ENCODE data around the gene ITPR3. TPM values are rescaled to one million over a fixed set of nuclear protein-coding genes. Genes with fewer than 3 reads are reported as not detected.

The ITPR3 gene
- polyA plus RNA-seq, 1 of the 3 experiments (the other 2 are of a cell fraction): 8.1 TPM

DNA sequence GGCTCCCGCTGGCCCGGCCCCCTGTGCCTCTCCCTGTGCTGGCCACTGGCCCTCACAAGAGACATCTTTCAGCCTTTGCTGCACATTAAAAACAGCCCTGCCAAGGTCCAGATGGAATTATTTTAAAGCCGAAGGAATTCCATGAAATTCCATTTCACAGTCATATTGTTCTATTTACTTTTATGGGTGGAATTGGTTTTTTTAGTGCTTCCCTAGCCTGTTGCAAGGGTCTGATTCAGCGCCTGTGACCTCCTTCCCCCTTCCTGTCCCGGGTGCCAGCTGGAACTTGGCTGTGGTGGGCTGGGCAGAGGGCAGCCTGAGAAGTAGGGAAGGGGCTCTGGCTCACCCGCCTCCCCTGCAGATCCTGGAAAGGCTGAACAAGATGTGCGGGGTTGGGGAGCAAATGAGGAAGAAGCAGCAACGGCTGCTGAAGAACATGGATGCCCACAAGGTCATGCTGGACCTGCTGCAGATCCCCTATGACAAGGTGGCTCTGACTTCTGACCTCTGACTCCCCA is 56.1 kb downstream of the ITPR3 start:
- 63% methylated on average over 6 of the region's 8 CpGs for WGBS (ENCODE audit: low lambda C conversion rate)
- no peak overlapping the region for H3K9ac ChIP-seq

More for the DNA sequence above, 56.1 kb downstream of the ITPR3 start:
- Histone ChIP-seq H3K36me3 (replicated peaks in 1 of 2; ENCODE audit: control insufficient read depth in 1 of 2, insufficient read depth in 2 of 2, low read length in 1 of 2) (no peaks in the 10 kb centered on the region), H3K27ac (ENCODE audit: low read depth in 2 of 2, low read length in 1 of 2) (peak overlapping the region in 1 of 2 experiments; percentile 36; a peak in 1 of 4 replicates), H4K20me1 (ENCODE audit: insufficient read depth) (no peaks in the 10 kb centered on the region), H3K4me1 (ENCODE audit: control insufficient read depth in 1 of 2, insufficient read depth in 2 of 2, low read depth in 1 of 2, low read length in 1 of 2) (peaks cover 0 to 4% of the 10 kb centered on the region in 2 experiments; a peak in 3 of 4 replicates), H3K9me3 (no peaks in the 10 kb centered on the region), H3K4me3 (ENCODE audit: low read depth in 2 of 2, low read length in 1 of 2) (no peak overlapping the region), H3K27me3 (ENCODE audit: insufficient read depth) (no peaks in the 10 kb centered on the region), H3K79me2 (ENCODE audit: insufficient read depth) (no peaks in the 10 kb centered on the region), H3K9me2 (no peaks in the 10 kb centered on the region), H2AFZ (ENCODE audit: low read depth) (no peak overlapping the region), H3F3A (replicated peaks; ENCODE audit: insufficient read depth) (no peaks in the 10 kb centered on the region), H3K4me2 (peak overlapping the region; percentile 47; the same call in 1 of the 2 replicates)
- ChIA-PET CTCF (interaction anchor here (2.5 kb wide), 1 partner anchor 25 kb away, joined by 7 read pairs; no protein-coding TSS in a partner anchor), POLR2A (no interaction called here)
- TF ChIP-seq, protein P1, sequence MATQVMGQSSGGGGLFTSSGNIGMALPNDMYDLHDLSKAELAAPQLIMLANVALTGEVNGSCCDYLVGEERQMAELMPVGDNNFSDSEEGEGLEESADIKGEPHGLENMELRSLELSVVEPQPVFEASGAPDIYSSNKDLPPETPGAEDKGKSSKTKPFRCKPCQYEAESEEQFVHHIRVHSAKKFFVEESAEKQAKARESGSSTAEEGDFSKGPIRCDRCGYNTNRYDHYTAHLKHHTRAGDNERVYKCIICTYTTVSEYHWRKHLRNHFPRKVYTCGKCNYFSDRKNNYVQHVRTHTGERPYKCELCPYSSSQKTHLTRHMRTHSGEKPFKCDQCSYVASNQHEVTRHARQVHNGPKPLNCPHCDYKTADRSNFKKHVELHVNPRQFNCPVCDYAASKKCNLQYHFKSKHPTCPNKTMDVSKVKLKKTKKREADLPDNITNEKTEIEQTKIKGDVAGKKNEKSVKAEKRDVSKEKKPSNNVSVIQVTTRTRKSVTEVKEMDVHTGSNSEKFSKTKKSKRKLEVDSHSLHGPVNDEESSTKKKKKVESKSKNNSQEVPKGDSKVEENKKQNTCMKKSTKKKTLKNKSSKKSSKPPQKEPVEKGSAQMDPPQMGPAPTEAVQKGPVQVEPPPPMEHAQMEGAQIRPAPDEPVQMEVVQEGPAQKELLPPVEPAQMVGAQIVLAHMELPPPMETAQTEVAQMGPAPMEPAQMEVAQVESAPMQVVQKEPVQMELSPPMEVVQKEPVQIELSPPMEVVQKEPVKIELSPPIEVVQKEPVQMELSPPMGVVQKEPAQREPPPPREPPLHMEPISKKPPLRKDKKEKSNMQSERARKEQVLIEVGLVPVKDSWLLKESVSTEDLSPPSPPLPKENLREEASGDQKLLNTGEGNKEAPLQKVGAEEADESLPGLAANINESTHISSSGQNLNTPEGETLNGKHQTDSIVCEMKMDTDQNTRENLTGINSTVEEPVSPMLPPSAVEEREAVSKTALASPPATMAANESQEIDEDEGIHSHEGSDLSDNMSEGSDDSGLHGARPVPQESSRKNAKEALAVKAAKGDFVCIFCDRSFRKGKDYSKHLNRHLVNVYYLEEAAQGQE (IDR thresholded peaks at IDR 0.05; ENCODE audit: low read depth, low read length): no peak
- TF ChIP-seq SIN3A (IDR thresholded peaks at IDR 0.05; ENCODE audit: borderline replicate concordance, low read depth, low read length): no peak
- TF ChIP-seq, protein P2, sequence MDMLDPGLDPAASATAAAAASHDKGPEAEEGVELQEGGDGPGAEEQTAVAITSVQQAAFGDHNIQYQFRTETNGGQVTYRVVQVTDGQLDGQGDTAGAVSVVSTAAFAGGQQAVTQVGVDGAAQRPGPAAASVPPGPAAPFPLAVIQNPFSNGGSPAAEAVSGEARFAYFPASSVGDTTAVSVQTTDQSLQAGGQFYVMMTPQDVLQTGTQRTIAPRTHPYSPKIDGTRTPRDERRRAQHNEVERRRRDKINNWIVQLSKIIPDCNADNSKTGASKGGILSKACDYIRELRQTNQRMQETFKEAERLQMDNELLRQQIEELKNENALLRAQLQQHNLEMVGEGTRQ (IDR thresholded peaks at IDR 0.05; ENCODE audit: borderline replicate concordance, low read depth, low read length): no peak
- TF ChIP-seq, protein P3, sequence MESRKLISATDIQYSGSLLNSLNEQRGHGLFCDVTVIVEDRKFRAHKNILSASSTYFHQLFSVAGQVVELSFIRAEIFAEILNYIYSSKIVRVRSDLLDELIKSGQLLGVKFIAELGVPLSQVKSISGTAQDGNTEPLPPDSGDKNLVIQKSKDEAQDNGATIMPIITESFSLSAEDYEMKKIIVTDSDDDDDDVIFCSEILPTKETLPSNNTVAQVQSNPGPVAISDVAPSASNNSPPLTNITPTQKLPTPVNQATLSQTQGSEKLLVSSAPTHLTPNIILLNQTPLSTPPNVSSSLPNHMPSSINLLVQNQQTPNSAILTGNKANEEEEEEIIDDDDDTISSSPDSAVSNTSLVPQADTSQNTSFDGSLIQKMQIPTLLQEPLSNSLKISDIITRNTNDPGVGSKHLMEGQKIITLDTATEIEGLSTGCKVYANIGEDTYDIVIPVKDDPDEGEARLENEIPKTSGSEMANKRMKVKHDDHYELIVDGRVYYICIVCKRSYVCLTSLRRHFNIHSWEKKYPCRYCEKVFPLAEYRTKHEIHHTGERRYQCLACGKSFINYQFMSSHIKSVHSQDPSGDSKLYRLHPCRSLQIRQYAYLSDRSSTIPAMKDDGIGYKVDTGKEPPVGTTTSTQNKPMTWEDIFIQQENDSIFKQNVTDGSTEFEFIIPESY (IDR thresholded peaks at IDR 0.05; ENCODE audit: borderline replicate concordance, low read depth): no peak
- TF ChIP-seq, protein P4, sequence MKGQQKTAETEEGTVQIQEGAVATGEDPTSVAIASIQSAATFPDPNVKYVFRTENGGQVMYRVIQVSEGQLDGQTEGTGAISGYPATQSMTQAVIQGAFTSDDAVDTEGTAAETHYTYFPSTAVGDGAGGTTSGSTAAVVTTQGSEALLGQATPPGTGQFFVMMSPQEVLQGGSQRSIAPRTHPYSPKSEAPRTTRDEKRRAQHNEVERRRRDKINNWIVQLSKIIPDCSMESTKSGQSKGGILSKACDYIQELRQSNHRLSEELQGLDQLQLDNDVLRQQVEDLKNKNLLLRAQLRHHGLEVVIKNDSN (IDR thresholded peaks at IDR 0.05; ENCODE audit: borderline replicate concordance, low read depth): no peak
- no peak for TF ChIP-seq SMC3 (IDR thresholded peaks at IDR 0.05; ENCODE audit: low read depth, low read length)
- TF ChIP-seq, protein P5, sequence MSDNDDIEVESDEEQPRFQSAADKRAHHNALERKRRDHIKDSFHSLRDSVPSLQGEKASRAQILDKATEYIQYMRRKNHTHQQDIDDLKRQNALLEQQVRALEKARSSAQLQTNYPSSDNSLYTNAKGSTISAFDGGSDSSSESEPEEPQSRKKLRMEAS (IDR thresholded peaks at IDR 0.05; ENCODE audit: low read depth): no peak
- TF ChIP-seq JUND (IDR thresholded peaks at IDR 0.05): no peak
- no peak for TF ChIP-seq EP300 (IDR thresholded peaks at IDR 0.05; ENCODE audit: borderline replicate concordance in 1 of 2, low read depth in 1 of 2, low read length in 1 of 2)
- no peak for TF ChIP-seq TEAD4 (IDR thresholded peaks at IDR 0.05; ENCODE audit: borderline replicate concordance, insufficient read depth)
- DNase-seq: no peak
